ENCODE data around the gene GAB1.

The GAB1 gene

GRCh38 chr4:143363332-143363731 lies 26.7 kb downstream of the GAB1 start:
- H3K36me3 ChIP-seq (ENCODE audit: control insufficient read depth, insufficient read depth, low read length): no peaks in the 10 kb centered on the region
- H3K27me3 ChIP-seq (ENCODE audit: control insufficient read depth, insufficient read depth, low read length): no peaks in the 10 kb centered on the region
- no peak overlapping the region for H3K4me3 ChIP-seq (ENCODE audit: low read length)
- H3K4me1 ChIP-seq (ENCODE audit: control insufficient read depth, insufficient read depth, low read length): peaks cover 18% of the 10 kb centered on the region
- no peak overlapping the region for H3K9ac ChIP-seq (ENCODE audit: low read length)
- H3K9me3 ChIP-seq (ENCODE audit: control insufficient read depth, low read length): no peaks in the 10 kb centered on the region

GRCh38 chr4:143364063-143364462 lies 27.4 kb downstream of the GAB1 start:
- Histone ChIP-seq H3K36me3 (ENCODE audit: control insufficient read depth, insufficient read depth, low read length) (no peaks in the 10 kb centered on the region), H3K4me3 (ENCODE audit: low read length) (no peak overlapping the region), H3K9ac (ENCODE audit: low read length) (no peak overlapping the region), H3K4me1 (ENCODE audit: control insufficient read depth, insufficient read depth, low read length) (peaks cover 18% of the 10 kb centered on the region), H3K27me3 (ENCODE audit: control insufficient read depth, insufficient read depth, low read length) (no peaks in the 10 kb centered on the region), H3K9me3 (ENCODE audit: control insufficient read depth, low read length) (no peaks in the 10 kb centered on the region)

- H3K27me3 ChIP-seq (ENCODE audit: control insufficient read depth, insufficient read depth, low read length): no peaks in the 10 kb centered on the region
- no peaks in the 10 kb centered on the region for H3K36me3 ChIP-seq (ENCODE audit: control insufficient read depth, insufficient read depth, low read length)
- H3K9me3 ChIP-seq (ENCODE audit: control insufficient read depth, low read length): no peaks in the 10 kb centered on the region
- no peak overlapping the region for H3K4me3 ChIP-seq (ENCODE audit: low read length)
- H3K4me1 ChIP-seq (ENCODE audit: control insufficient read depth, insufficient read depth, low read length): peaks cover 6% of the 10 kb centered on the region
- H3K9ac ChIP-seq (ENCODE audit: low read length): no peak overlapping the region
Measured at GRCh38 chr4:143367863-143368262, 31.2 kb downstream of the GAB1 start.

GRCh38 chr4:143369552-143369951 lies 32.9 kb downstream of the GAB1 start:
- Histone ChIP-seq H3K4me1 (ENCODE audit: control insufficient read depth, insufficient read depth, low read length) (peaks cover 6% of the 10 kb centered on the region), H3K4me3 (ENCODE audit: low read length) (no peak overlapping the region), H3K27me3 (ENCODE audit: control insufficient read depth, insufficient read depth, low read length) (no peaks in the 10 kb centered on the region), H3K9me3 (ENCODE audit: control insufficient read depth, low read length) (no peaks in the 10 kb centered on the region), H3K36me3 (ENCODE audit: control insufficient read depth, insufficient read depth, low read length) (no peaks in the 10 kb centered on the region), H3K9ac (ENCODE audit: low read length) (no peak overlapping the region)

- H3K4me1 ChIP-seq (ENCODE audit: control insufficient read depth, insufficient read depth, low read length): peaks cover 12% of the 10 kb centered on the region
- H3K4me3 ChIP-seq (ENCODE audit: low read length): no peak overlapping the region
- H3K27me3 ChIP-seq (ENCODE audit: control insufficient read depth, insufficient read depth, low read length): no peaks in the 10 kb centered on the region
- H3K9ac ChIP-seq (ENCODE audit: low read length): no peak overlapping the region
- H3K9me3 ChIP-seq (ENCODE audit: control insufficient read depth, low read length): no peaks in the 10 kb centered on the region
- no peaks in the 10 kb centered on the region for H3K36me3 ChIP-seq (ENCODE audit: control insufficient read depth, insufficient read depth, low read length)
Measured at GRCh38 chr4:143372093-143372915, 35.6 kb downstream of the GAB1 start.

GRCh38 chr4:143374255-143374654 lies 37.6 kb downstream of the GAB1 start:
- H3K36me3 ChIP-seq (ENCODE audit: control insufficient read depth, insufficient read depth, low read length): no peaks in the 10 kb centered on the region
- H3K27me3 ChIP-seq (ENCODE audit: control insufficient read depth, insufficient read depth, low read length): no peaks in the 10 kb centered on the region
- no peak overlapping the region for H3K9ac ChIP-seq (ENCODE audit: low read length)
- no peaks in the 10 kb centered on the region for H3K9me3 ChIP-seq (ENCODE audit: control insufficient read depth, low read length)
- peaks cover 12% of the 10 kb centered on the region for H3K4me1 ChIP-seq (ENCODE audit: control insufficient read depth, insufficient read depth, low read length)
- H3K4me3 ChIP-seq (ENCODE audit: low read length): no peak overlapping the region

GRCh38 chr4:143374771-143375170 lies 38.1 kb downstream of the GAB1 start:
- no peaks in the 10 kb centered on the region for H3K9me3 ChIP-seq (ENCODE audit: control insufficient read depth, low read length)
- no peaks in the 10 kb centered on the region for H3K27me3 ChIP-seq (ENCODE audit: control insufficient read depth, insufficient read depth, low read length)
- no peaks in the 10 kb centered on the region for H3K36me3 ChIP-seq (ENCODE audit: control insufficient read depth, insufficient read depth, low read length)
- H3K9ac ChIP-seq (ENCODE audit: low read length): no peak overlapping the region
- H3K4me3 ChIP-seq (ENCODE audit: low read length): no peak overlapping the region
- H3K4me1 ChIP-seq (ENCODE audit: control insufficient read depth, insufficient read depth, low read length): peaks cover 12% of the 10 kb centered on the region

- Histone ChIP-seq H3K4me1 (ENCODE audit: control insufficient read depth, insufficient read depth, low read length) (peaks cover 12% of the 10 kb centered on the region), H3K9ac (ENCODE audit: low read length) (no peak overlapping the region), H3K4me3 (ENCODE audit: low read length) (no peak overlapping the region)
Measured at GRCh38 chr4:143375326-143376073, 38.8 kb downstream of the GAB1 start.

GRCh38 chr4:143377611-143378099 lies 41.0 kb downstream of the GAB1 start:
- H3K36me3 ChIP-seq (ENCODE audit: control insufficient read depth, insufficient read depth, low read length): no peaks in the 10 kb centered on the region
- H3K27me3 ChIP-seq (ENCODE audit: control insufficient read depth, insufficient read depth, low read length): no peaks in the 10 kb centered on the region
- no peak overlapping the region for H3K4me3 ChIP-seq (ENCODE audit: low read length)
- no peak overlapping the region for H3K9ac ChIP-seq (ENCODE audit: low read length)
- H3K9me3 ChIP-seq (ENCODE audit: control insufficient read depth, low read length): no peaks in the 10 kb centered on the region
- H3K4me1 ChIP-seq (ENCODE audit: control insufficient read depth, insufficient read depth, low read length): peaks cover 24% of the 10 kb centered on the region

More at GRCh38 chr4:143375326-143376073, 38.8 kb downstream of the GAB1 start:
- no peaks in the 10 kb centered on the region for H3K9me3 ChIP-seq (ENCODE audit: control insufficient read depth, low read length)
- no peaks in the 10 kb centered on the region for H3K36me3 ChIP-seq (ENCODE audit: control insufficient read depth, insufficient read depth, low read length)
- no peaks in the 10 kb centered on the region for H3K27me3 ChIP-seq (ENCODE audit: control insufficient read depth, insufficient read depth, low read length)

- Histone ChIP-seq H3K36me3 (ENCODE audit: control insufficient read depth, insufficient read depth, low read length) (no peaks in the 10 kb centered on the region), H3K4me1 (ENCODE audit: control insufficient read depth, insufficient read depth, low read length) (peaks cover 20% of the 10 kb centered on the region), H3K4me3 (ENCODE audit: low read length) (no peak overlapping the region), H3K9me3 (ENCODE audit: control insufficient read depth, low read length) (no peaks in the 10 kb centered on the region), H3K9ac (ENCODE audit: low read length) (no peak overlapping the region), H3K27me3 (ENCODE audit: control insufficient read depth, insufficient read depth, low read length) (no peaks in the 10 kb centered on the region)
Measured at GRCh38 chr4:143380629-143381028, 44.0 kb downstream of the GAB1 start.

- no peaks in the 10 kb centered on the region for H3K27me3 ChIP-seq (ENCODE audit: control insufficient read depth, insufficient read depth, low read length)
- H3K4me3 ChIP-seq (ENCODE audit: low read length): no peak overlapping the region
- peaks cover 20% of the 10 kb centered on the region for H3K4me1 ChIP-seq (ENCODE audit: control insufficient read depth, insufficient read depth, low read length)
- no peaks in the 10 kb centered on the region for H3K36me3 ChIP-seq (ENCODE audit: control insufficient read depth, insufficient read depth, low read length)
- H3K9ac ChIP-seq (ENCODE audit: low read length): no peak overlapping the region
- H3K9me3 ChIP-seq (ENCODE audit: control insufficient read depth, low read length): no peaks in the 10 kb centered on the region
Measured at GRCh38 chr4:143381189-143382118, 44.8 kb downstream of the GAB1 start.

All from mucosa of stomach (tissue), 1 donor.